Fibroblast of upper back skin (primary cell): ENCODE measurements around the gene UGT1A10.
"Not testable (repeated sequence)": the region's sequence is repeated elsewhere in the genome, so short reads cannot be mapped to it uniquely, and the experiment has no call there.

Experiments
- DNase-seq: peaks from one replicate; pipeline ENCODE4 v3.0.0-alpha.2; 2013

Gene UGT1A10

DNA sequence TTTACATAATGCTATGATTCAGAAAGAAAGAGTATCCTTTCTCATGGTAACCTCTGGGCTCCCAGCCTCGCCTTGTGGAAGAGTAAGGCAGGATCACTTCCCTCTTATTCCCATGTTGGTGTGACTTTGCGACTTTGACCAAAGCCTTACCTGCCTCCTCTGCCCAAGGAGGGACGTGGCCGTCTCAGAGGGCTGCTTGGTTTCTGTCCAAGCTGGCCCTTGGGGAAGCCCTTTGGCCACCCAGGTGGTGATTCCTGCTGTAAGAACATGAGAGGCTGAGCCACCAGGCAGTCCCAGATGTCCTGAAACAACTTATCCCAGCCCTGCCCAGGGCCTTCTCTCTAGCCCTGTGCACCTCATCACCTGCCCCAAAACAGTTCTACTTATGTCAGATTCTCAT, 62.5 kb downstream of the UGT1A10 start:
- no peak for DNase-seq

DNA sequence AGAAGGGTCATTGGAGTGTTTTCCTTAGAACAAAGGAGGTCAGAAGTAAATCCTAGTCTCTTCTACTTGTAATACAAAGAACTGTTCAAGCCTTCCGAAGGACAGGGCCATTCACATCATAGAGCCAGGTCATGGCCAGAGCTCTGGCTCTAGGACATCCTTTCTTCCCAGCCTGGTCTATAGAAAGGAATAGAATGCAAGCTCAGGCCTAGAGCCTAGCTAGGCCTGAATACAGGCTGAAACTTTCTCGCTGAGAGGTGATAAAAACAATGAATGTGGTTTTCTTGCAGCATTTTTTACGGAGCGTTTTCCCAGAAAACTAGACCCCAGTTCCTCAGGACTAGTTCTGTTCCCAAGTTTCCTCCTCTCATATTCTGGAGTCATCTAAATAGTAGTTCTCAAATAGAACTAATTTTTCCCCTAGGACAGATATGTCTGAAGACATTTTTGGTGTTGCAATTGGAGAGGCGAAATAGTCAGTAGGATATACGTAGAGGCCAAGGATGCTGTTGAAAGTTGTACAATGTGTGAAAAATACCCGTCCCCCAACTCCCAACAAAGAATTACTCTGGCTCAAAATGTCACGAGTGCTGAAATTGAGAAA, 63.3 kb downstream of the UGT1A10 start:
- DNase-seq: no peak

DNA sequence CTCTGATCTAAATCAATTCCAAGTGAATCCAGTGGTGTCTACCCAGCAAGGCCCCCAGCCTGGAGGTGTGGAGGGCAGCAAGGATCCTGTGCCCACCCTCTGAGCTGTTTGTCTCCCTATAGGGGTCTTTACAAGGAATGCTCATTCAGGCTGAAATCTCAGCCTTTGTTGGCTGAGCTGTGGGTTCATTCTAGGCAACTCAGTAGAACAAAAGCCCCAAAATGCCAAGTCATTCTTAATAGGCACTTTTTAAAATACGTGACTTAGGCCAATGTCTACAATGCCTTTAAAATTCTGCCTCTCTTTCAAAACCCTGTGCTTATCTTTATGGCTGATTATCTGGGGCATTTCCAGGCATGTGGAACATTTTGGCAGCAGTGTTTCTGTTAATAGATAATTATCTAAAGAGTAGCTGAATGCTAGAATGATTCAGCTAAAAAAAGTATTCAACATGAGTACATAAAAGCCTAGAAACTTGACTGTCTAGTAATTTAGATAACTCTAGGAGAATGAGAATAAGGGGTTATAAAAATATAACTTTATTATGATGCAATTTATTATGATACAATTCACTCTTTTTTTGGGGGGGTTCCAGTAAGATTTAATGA, 63.9 kb downstream of the UGT1A10 start:
- peak; percentile 24 for DNase-seq

DNA sequence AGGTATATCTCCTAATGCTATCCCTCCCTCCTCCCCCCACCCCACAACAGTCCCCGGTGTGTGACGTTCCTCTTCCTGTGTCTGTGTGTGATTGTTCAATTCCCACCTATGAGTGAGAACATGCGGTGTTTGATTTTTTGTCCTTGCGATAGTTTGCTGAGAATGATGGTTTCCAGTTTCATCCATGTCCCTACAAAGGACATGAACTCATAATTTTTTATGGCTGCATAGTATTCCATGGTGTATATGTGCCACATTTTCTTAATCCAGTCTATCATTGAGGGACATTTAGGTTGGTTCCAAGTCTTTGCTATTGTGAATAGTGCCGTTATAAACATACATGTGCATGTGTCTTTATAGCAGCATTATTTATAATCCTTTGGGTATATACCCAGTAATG, 64.6 kb downstream of the UGT1A10 start:
- not testable (repeated sequence) for DNase-seq

DNA sequence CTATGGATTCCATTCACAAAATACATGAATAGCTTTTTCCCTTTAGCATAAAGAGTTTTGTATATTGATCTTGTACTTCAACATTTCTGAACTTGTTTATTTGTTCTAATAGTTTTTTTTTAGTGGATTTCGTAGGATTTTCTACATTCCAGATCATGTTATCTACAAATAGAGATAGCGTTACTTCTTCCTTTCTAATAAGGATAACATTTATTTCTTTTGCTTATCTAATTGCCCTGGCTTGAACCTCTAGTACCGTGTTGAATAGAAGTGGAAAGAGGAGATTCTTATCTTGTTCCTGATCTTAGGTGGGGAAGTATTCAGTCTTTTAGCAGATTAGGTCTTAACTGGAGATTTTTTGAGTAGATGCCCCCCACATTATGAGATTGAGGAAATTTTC, 66.0 kb downstream of the UGT1A10 start:
- no peak for DNase-seq

DNA sequence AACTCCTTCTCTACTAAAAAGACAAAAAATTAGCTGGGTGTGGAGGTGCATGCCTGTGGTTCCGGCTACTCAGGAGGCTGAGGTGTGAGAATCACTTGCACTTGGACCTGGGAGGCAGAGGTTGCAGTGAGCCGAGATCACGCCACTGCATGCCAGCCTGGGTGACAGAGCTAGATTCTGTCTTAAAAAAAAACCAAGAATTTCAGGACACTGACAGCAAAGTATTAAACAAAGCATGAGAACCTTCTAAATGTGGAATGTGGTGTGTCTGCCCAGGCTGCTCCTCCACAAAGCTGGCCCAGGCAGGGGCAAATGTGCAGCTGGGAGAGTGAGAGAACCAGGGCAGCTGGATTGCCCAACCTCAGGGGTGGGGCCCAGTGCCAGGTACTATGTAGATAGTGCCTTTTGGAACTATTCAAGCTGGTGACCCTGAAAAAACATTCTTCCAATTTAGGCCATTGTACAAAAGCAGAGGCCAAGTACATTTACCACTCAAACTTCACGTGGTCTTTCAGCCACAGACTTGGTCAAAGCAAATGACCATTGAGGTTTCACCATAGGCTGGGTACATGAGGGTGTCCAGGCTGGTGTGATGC, 69.8 kb downstream of the UGT1A10 start:
- DNase-seq: no peak

DNA sequence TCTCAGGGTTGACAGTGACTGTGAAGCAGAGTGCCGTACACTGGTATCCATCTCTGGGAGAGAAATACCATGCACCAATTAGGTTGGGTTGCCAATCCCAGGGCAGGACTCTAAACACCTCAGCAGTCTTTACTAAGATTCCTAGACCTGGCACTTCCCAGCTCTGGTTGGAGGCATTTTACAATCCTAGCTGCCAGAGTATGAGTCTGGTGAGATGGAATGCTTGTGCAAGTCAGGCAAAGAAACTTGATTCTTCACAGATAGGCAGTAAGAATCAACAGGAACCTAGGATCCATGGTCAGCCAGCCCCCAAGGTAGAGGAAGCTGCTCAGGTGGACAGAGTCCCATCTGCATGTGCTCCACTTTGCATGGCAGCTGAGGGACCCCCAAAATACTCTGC, 70.5 kb downstream of the UGT1A10 start:
- DNase-seq: peak; percentile 12

DNA sequence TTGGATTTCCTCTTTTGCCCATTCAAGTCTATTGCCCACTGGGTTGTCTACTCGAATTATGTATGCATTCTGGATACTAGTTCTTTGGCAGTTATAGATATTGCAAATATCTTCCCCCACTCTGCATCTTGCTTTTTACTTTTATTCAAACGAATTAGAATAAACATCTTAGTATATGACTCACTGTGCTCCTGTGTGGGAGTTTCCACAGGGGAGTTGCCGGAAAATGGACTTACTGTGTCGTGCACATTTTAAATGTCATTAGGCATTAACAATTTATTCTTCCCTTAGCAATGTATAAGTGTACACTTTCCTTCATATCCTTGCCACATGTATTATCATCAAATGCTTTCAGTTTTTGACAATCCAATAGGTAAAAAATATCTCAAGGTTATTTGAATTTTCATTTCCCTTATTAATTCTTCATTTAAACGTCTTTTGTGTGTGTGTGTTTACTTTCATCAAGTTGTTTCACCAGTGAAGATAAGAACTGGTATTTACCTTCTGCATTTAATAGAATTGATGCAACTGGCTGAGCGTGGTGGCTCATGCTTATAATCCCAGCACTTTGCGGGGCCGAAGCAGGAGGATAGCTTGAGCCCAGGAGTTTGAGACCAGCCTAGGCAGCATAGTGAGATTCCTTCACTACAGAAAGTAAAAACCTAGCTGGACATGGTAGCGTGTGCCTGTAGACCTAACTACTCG, 71.8 kb downstream of the UGT1A10 start:
- DNase-seq: no peak

DNA sequence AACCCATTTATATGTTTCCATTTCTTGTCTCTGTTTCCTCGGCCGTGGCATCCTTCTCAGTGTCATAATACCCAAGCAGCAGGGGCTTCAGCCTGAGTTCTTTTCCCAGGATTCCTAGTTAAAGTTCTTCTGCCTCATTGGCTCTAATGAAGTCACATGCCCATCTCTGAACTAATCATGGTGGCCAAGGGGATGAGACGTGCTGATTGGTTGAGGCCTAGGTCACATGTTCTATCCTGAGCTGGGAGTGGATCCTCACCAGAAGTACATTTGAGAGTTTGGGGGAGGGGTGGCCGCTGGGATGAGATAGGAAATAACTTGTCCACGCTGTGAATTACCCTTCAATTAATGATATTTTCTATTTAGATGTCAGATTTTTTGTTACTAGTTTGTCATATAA, 72.7 kb downstream of the UGT1A10 start:
- no peak for DNase-seq

DNA sequence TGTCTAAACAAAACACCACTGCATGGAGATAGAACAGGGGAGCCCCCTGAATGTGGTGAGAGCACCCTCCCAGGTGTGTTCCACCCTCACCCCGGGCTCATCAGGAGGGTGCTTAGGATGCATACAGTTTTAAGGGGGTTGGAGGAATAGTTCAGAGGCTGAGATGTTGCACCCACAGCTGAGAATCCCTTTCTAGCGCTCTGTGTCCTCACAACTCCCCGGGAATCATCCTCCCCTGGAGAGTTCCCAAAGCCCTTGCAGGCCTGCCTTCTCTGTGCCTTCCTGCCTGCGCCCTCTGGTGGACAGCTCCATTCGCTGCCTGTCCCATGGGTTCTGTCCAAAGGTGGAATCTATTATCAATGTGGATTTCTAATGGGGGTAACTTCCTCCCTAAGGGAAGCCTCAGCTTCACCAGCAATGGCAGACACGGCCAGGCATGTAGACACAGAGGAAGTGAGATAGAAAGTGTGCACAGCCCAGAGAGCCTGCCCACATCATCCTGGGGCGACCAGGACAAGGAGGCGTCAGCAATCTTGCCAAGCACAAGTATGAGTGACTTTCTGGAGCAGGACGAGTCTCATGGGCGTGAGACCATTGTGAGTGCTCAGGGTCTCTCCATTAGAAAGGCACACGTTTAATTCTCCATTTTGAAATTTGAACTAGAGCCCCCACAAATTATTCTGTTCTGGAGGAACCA, 75.2 kb downstream of the UGT1A10 start:
- peak; percentile 75 for DNase-seq

DNA sequence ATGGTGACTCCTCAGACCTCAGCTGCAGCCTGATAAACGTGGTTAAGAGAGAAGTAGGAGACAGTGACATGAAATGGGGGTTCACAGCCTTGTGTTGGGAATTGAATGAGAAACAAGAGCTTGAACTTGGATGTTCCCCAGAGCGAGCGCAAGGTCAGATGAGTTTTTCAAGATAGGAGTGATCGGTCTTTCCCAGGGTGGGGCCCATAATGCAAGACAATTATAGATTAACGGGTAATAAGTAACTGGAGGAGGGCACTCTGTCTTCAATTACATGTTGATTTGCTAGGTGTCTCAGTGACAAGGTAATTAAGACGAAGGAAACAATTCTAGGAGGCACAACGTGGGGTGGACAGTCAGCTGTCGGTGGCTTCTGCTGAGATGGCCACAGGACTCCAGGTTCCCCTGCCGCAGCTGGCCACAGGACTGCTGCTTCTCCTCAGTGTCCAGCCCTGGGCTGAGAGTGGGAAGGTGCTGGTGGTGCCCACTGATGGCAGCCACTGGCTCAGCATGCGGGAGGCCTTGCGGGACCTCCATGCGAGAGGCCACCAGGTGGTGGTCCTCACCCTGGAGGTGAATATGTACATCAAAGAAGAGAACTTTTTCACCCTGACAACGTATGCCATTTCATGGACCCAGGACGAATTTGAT, 76.5 kb downstream of the UGT1A10 start, which contains the start of gene UGT1A5:
UGT1A5 (plus strand) TSS at position 297 of the 651 bp plus-strand sequence; CDS start at position 382, 85 bp downstream.
- DNase-seq: no peak

DNA sequence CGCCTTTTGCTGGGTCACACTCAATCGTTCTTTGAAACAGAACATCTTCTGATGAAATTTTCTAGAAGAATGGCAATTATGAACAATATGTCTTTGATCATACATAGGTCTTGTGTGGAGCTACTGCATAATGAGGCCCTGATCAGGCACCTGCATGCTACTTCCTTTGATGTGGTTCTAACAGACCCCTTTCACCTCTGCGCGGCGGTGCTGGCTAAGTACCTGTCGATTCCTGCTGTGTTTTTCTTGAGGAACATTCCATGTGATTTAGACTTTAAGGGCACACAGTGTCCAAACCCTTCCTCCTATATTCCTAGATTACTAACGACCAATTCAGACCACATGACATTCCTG, 77.0 kb downstream of the UGT1A10 start:
- no peak for DNase-seq

DNA sequence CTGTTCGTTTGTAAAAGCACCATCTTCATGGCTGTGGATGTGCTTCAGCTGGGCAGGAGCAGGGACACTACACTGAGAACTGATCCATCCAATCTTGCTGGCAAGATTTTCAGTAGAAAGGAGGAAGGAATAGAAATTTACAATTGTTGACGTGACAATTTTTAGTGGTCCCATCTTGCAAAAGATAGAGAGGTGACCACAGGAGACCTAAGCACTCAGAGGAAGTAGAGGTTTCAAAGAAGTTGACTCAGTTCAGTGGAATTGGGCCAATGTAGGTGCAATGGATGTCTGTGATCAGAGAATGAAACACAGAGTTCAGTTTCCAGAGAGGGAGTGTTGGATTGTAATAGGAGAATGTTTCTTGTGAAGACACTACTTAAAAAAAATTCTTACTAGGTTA, 77.9 kb downstream of the UGT1A10 start:
- DNase-seq: no peak

DNA sequence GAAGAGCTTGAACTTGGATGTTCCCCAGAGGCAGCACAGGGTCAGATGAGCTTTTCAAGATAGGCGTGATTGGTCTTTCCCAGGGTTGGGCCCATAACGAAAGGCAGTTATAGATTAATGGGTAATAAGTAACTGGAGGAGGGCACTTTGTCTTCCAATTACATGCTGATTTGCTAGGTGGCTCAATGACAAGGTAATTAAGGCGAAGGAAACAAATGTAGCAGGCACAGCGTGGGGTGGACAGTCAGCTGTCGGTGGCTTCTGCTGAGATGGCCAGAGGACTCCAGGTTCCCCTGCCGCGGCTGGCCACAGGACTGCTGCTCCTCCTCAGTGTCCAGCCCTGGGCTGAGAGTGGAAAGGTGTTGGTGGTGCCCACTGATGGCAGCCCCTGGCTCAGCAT, 82.3 kb downstream of the UGT1A10 start, which contains the start of gene UGT1A4:
UGT1A4 (plus strand) TSS at position 185 of the 400 bp plus-strand sequence; CDS start at position 270, 85 bp downstream.
- no peak for DNase-seq

DNA sequence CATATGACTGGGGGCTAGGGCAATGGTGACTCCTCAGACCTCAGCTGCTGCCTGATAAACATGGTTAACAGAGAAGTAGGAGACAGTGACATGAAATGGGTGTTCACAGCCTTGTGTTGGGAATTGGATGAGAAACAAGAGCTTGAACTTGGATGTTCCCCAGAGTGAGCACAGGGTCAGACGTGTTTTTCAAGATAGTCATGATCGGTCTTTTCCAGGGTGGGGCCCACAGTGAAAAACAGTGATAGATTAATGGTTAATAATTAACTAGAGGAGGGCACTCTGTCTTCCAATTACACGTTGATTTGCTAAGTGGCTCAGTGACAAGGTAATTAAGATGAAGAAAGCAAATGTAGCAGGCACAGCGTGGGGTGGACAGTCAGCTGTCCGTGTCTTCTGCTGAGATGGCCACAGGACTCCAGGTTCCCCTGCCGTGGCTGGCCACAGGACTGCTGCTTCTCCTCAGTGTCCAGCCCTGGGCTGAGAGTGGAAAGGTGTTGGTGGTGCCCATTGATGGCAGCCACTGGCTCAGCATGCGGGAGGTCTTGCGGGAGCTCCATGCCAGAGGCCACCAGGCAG, 92.6 kb downstream of the UGT1A10 start, which contains the start of gene UGT1A3:
UGT1A3 (plus strand) TSS at position 320 of the 579 bp plus-strand sequence; CDS start at position 405, 85 bp downstream.
- DNase-seq: no peak

DNA sequence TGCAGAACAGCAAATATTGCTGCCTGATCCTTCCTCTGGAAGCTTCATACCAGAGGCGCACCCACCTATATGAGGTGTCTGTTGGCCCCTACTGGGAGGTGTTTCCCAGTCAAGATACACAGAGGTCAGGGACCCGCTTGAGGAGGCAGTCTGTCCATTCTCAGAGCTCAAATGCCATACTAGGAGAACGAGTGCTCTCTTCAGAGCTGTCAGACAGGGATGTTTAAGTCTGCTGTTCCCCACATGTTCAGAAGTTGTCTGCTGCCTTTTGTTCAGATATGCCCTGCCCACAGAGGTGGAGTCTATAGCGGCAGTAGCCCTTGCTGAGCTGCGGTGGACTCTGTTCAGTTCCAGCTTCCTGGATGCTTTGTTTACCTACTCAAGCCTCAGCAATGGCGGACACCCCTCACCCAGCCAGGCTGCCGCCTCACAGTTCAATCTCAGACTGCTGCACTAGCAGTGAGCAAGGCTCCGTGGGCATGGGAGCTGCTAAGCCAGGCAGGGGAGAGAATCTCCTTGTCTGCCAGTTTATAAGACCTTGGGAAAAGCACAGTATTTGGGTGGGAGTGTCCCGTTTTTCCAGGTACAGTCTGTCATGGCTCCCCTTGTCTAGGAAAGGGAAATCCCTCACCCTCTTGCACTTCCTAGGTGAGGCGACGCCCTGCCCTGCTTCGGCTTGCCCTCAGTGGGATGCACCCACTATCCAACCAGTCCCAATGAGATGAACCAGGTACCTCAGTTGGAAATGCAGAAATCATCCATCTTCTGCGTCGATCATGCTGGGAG, 100.8 kb downstream of the UGT1A10 start:
- not testable (repeated sequence) for DNase-seq

DNA sequence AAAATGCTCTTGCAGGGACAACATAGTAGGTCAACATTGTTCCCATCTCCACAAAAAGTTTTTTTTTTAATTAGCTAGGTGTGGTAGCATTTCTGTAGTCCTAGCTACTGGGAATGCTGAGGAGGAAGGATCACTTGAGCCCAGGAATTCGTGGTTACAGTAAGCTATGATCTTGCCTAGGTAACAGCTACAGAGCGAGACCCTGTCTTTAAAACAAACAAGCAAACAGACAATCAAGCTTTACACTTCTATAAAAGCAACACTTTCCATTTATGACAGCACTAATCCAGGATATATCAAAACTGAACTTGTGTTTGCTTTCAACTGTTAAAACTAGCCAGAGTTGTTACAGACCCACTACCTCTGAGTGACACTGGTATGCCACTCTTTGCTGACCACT, 104.6 kb downstream of the UGT1A10 start:
- no peak for DNase-seq

DNA sequence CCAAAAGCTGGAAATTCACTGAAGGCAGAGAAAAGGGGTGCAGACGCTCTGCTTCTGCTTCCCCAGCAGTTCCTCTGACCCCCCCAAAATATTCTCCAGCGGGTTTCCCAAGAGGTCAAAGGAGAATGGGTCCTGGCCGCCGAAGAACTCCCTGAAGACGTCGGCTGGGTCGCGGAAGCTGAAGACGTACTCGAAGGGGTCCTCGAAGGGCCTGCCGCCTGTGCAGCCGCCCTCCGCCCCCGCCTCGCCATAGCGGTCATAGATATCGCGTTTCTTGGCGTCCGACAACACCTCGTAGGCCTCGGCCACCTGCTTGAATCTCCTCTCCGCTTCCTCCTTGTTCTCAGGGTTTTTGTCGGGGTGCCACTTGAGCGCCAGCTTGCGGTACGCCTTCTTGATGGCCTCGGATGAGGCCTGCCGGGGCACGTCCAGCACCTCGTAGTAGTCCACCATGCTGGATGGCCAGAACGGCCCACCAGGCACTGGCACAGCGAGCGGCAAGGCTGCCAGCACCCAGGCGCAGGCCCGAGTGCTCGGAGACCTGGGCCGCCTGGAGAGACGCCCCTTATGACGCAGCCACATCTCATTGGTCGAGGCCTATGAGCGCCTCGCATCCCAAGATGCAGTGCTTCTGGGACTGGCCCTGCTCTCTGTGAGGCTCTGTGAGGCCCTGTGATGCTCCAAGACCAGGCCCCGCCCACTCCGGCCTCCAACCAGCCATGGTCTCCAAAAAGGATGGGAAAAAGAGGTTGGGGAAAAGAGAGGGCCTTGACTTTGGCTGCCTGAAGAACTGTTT, 107.4 kb downstream of the UGT1A10 start:
- DNase-seq: no peak

DNA sequence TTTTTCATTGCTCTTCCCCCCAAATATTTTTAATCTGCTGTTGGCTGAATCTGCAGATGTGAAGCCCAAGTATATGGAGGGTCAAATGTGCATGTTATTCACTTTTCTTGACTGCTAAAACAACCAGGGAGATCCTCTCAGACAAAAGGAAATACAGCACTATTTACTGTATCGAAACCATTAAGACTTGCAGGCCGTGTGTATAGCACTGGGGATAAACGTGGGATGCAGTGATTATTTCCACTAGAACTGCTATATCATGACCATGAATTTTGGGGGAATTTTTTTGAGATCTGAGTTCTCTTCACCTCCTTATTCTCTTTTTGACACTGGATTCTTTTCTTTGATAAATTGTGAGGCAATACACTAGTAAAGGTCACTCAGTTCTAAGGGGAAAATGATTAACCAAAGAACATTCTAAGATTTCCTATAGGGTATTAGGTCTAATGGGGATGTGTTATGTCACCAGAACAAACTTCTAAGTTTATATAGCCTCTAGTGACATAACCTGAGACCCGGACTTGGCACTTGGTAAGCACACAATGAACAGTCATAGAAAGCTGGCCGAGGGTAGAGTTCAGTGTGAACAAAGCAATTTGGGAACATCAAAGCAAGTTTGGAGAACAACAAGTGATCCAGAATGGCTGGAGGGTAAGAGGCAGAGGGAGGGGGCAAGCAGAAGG, 109.0 kb downstream of the UGT1A10 start:
- no peak for DNase-seq

DNA sequence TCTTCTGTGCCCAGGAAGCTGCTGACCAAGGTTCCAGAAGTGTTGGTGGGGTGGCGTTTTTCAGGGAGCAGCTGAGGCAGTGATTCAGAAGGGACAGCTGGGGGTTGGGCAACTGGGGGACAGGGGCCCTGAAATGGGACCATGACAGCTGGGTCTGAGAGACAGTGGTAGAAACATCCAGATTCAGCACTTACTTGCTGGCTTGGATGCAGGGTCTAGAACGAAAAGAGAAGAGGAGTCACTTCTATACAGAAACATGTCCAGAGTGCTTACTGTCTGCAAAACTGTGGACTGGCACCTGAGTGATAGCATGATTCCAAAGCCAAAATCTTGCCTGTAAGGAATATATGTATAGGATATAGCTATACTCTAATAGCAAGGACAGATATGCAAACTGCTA, 109.6 kb downstream of the UGT1A10 start:
- not testable (repeated sequence) for DNase-seq
